ENCODE data around the gene CYP8B1. TPM values are rescaled to one million over a fixed set of nuclear protein-coding genes. Genes with fewer than 3 reads are reported as not detected.

Gene CYP8B1
- total RNA-seq, 1 experiment from 2014 or later: 0.12 TPM

DNA sequence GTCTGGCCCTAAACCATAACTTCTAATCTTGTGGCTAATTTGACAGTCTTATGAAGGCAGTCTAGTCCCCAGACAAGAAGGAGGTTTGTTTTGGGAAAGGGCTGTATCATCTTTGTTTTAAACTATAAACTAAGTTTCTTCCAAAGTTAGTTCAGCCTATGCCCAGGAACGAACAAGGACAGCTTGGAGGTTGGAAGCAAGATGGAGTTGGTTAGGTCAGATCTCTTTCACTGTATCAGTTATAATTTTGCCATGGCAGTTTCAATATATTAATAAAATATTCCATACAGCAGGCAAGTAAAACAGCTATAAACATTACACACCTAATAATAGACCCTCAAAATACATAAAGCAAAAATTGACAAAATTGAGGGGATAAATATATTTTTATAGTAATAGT, 17.1 kb upstream of the CYP8B1 start:
- RAD21 ChIA-PET (ENCODE audit: low non-redundant PET in 1 of 2, low total read pairs in 2 of 2, uncharacterized antibody in 2 of 2, unreplicated experiment in 2 of 2): no interaction called here
- H3K4me1 ChIP-seq (ENCODE audit: control insufficient read depth in 1 of 2, insufficient read depth in 2 of 2, low read length in 2 of 2): no peaks in the 10 kb centered on the region; a peak in 1 of 4 replicates
- DNase-seq (ENCODE audit: low read depth, low spot score): no peak
- BruUV-seq (replicated peaks): no TSS peak
- intact Hi-C loops (cut with micrococcal nuclease): no loop called here
- H3K9me2 ChIP-seq (ENCODE audit: insufficient read depth): no peaks in the 10 kb centered on the region
- TF ChIP-seq FOSL1 (IDR thresholded peaks at IDR 0.05; ENCODE audit: low read depth) (no peak), TCF7L2 (IDR thresholded peaks at IDR 0.05; ENCODE audit: borderline replicate concordance, extremely low read depth, insufficient read depth, insufficient read length) (no peak), EZH2 (IDR thresholded peaks at IDR 0.05) (no peak), POLR2A (IDR thresholded peaks at IDR 0.05; ENCODE audit: borderline replicate concordance, extremely low read depth, insufficient read depth, insufficient read length) (no peak), ZBTB33 (IDR thresholded peaks at IDR 0.05; ENCODE audit: extremely low read depth, insufficient replicate concordance, low read length) (no peak), EZH2phosphoT487 (IDR thresholded peaks at IDR 0.05; ENCODE audit: borderline replicate concordance) (no peak), ZNF274 (IDR thresholded peaks at IDR 0.05; ENCODE audit: low read depth, low read length) (no peak), POLR2AphosphoS5 (IDR thresholded peaks at IDR 0.05; ENCODE audit: low read depth, low read length) (no peak), CBX3 (IDR thresholded peaks at IDR 0.05; ENCODE audit: low read depth) (no peak), CEBPB (IDR thresholded peaks at IDR 0.05; ENCODE audit: low read depth) (no peak), SRF (IDR thresholded peaks at IDR 0.05; ENCODE audit: low read depth) (no peak), YY1 (IDR thresholded peaks at IDR 0.05; ENCODE audit: extremely low read depth, insufficient replicate concordance, low read depth, low read length) (no peak), ZFX (IDR thresholded peaks at IDR 0.05) (no peak), JUND (IDR thresholded peaks at IDR 0.05) (no peak)
- TF ChIP-seq, protein P1, sequence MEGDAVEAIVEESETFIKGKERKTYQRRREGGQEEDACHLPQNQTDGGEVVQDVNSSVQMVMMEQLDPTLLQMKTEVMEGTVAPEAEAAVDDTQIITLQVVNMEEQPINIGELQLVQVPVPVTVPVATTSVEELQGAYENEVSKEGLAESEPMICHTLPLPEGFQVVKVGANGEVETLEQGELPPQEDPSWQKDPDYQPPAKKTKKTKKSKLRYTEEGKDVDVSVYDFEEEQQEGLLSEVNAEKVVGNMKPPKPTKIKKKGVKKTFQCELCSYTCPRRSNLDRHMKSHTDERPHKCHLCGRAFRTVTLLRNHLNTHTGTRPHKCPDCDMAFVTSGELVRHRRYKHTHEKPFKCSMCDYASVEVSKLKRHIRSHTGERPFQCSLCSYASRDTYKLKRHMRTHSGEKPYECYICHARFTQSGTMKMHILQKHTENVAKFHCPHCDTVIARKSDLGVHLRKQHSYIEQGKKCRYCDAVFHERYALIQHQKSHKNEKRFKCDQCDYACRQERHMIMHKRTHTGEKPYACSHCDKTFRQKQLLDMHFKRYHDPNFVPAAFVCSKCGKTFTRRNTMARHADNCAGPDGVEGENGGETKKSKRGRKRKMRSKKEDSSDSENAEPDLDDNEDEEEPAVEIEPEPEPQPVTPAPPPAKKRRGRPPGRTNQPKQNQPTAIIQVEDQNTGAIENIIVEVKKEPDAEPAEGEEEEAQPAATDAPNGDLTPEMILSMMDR (IDR thresholded peaks at IDR 0.05 in 2 of 3, conservative IDR thresholded peaks at IDR 0.05 in 1 of 3; ENCODE audit: borderline replicate concordance in 1 of 3, insufficient read depth in 1 of 3, low read depth in 2 of 3, low read length in 2 of 3): no peak
- TF ChIP-seq, protein P2, sequence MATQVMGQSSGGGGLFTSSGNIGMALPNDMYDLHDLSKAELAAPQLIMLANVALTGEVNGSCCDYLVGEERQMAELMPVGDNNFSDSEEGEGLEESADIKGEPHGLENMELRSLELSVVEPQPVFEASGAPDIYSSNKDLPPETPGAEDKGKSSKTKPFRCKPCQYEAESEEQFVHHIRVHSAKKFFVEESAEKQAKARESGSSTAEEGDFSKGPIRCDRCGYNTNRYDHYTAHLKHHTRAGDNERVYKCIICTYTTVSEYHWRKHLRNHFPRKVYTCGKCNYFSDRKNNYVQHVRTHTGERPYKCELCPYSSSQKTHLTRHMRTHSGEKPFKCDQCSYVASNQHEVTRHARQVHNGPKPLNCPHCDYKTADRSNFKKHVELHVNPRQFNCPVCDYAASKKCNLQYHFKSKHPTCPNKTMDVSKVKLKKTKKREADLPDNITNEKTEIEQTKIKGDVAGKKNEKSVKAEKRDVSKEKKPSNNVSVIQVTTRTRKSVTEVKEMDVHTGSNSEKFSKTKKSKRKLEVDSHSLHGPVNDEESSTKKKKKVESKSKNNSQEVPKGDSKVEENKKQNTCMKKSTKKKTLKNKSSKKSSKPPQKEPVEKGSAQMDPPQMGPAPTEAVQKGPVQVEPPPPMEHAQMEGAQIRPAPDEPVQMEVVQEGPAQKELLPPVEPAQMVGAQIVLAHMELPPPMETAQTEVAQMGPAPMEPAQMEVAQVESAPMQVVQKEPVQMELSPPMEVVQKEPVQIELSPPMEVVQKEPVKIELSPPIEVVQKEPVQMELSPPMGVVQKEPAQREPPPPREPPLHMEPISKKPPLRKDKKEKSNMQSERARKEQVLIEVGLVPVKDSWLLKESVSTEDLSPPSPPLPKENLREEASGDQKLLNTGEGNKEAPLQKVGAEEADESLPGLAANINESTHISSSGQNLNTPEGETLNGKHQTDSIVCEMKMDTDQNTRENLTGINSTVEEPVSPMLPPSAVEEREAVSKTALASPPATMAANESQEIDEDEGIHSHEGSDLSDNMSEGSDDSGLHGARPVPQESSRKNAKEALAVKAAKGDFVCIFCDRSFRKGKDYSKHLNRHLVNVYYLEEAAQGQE (IDR thresholded peaks at IDR 0.05; ENCODE audit: low read depth): no peak
- TF ChIP-seq, protein P3, sequence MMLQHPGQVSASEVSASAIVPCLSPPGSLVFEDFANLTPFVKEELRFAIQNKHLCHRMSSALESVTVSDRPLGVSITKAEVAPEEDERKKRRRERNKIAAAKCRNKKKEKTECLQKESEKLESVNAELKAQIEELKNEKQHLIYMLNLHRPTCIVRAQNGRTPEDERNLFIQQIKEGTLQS (IDR thresholded peaks at IDR 0.05): no peak
- POLR2A ChIA-PET: no interaction called here
- no peak overlapping the region for H3K9ac ChIP-seq (ENCODE audit: low read length)
- no peaks in the 10 kb centered on the region for H3K36me3 ChIP-seq (ENCODE audit: control insufficient read depth in 1 of 2, insufficient read depth in 2 of 2, low read length in 2 of 2)
- no peaks in the 10 kb centered on the region for H3K9me3 ChIP-seq (ENCODE audit: control insufficient read depth in 1 of 2, insufficient read depth in 1 of 2, low read depth in 1 of 2, low read length in 2 of 2)
- H2AFZ ChIP-seq (ENCODE audit: low read depth, low read length, poor library complexity, severe bottlenecking): no peak overlapping the region
- no peaks in the 10 kb centered on the region for H3K79me2 ChIP-seq (ENCODE audit: insufficient read depth, low read length)
- H3K27ac ChIP-seq (ENCODE audit: low read depth, low read length): no peak overlapping the region
- ATAC-seq: no peak
- no peak overlapping the region for H3K4me3 ChIP-seq (replicated peaks in 1 of 2; ENCODE audit: low read depth in 1 of 2, low read length in 2 of 2)
- H3K27me3 ChIP-seq (ENCODE audit: insufficient read depth, low read length): no peaks in the 10 kb centered on the region
- no peak overlapping the region for H3K4me2 ChIP-seq (ENCODE audit: low read length)
- no peaks in the 10 kb centered on the region for H4K20me1 ChIP-seq (ENCODE audit: insufficient read depth)
- CTCF ChIA-PET: interaction anchor here (0.9 kb wide), 1 partner anchor 73 kb away, joined by 3 read pairs; no protein-coding TSS in a partner anchor

Data from HCT116 (cell line).